ENCODE data around the gene SLC5A11. TPM values are rescaled to one million over a fixed set of nuclear protein-coding genes. Genes with fewer than 3 reads are reported as not detected.

Gene SLC5A11
- total RNA-seq, 4 donors from 2014 or later = not detected

DNA sequence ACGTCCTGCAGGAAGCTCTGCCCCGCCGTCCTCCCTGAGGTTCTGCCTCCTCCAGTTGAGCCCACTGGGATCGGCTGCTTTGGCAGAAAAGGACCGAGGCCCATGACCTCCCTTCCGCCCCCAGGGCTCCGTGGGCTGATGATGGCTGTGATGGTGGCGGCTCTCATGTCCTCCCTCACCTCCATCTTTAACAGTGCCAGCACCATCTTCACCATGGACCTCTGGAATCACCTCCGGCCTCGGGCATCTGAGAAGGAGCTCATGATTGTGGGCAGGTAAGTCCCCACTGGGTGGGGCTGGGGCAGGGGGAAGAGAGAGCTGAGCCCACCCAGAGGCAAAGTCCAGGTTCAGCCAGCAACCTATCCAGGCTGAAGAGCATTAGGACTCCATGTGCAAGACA is 61.1 kb downstream of the SLC5A11 start:
- TF ChIP-seq POLR2A (IDR thresholded peaks at IDR 0.05) = no peak
- TF ChIP-seq, protein P1, sequence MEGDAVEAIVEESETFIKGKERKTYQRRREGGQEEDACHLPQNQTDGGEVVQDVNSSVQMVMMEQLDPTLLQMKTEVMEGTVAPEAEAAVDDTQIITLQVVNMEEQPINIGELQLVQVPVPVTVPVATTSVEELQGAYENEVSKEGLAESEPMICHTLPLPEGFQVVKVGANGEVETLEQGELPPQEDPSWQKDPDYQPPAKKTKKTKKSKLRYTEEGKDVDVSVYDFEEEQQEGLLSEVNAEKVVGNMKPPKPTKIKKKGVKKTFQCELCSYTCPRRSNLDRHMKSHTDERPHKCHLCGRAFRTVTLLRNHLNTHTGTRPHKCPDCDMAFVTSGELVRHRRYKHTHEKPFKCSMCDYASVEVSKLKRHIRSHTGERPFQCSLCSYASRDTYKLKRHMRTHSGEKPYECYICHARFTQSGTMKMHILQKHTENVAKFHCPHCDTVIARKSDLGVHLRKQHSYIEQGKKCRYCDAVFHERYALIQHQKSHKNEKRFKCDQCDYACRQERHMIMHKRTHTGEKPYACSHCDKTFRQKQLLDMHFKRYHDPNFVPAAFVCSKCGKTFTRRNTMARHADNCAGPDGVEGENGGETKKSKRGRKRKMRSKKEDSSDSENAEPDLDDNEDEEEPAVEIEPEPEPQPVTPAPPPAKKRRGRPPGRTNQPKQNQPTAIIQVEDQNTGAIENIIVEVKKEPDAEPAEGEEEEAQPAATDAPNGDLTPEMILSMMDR (IDR thresholded peaks at IDR 0.05) = no peak
- DNase-seq = no peak
- intact Hi-C loops (cut with DNase I; ENCODE audit: low total_unique reads) = no loop called here
- Histone ChIP-seq H3K4me3 (no peak overlapping the region), H3K36me3 (no peaks in the 10 kb centered on the region), H3K9me3 (no peaks in the 10 kb centered on the region), H3K4me1 (no peaks in the 10 kb centered on the region), H3K27ac (no peak overlapping the region), H3K27me3 (no peaks in the 10 kb centered on the region)

DNA sequence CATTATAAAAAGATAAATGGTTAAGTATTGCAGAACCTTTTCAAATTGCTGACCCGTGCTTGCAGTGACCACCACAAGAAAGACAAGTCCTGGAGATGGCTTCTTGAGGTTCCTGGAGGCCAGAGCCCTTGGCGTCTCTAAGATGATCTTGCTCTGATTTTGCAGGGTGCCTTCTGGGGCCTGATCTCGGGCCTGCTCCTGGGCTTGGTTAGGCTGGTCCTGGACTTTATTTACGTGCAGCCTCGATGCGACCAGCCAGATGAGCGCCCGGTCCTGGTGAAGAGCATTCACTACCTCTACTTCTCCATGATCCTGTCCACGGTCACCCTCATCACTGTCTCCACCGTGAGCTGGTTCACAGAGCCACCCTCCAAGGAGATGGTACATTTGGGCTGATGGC is 63.0 kb downstream of the SLC5A11 start:
- H3K4me3 ChIP-seq = no peak overlapping the region
- no peak overlapping the region for H3K27ac ChIP-seq
- intact Hi-C loops (cut with DNase I; ENCODE audit: low total_unique reads) = no loop called here
- H3K4me1 ChIP-seq = no peaks in the 10 kb centered on the region
- no peaks in the 10 kb centered on the region for H3K27me3 ChIP-seq
- H3K9me3 ChIP-seq = no peaks in the 10 kb centered on the region
- DNase-seq = no peak
- no peaks in the 10 kb centered on the region for H3K36me3 ChIP-seq
- TF ChIP-seq POLR2A (IDR thresholded peaks at IDR 0.05) = no peak
- TF ChIP-seq, protein P1 (IDR thresholded peaks at IDR 0.05) = no peak

DNA sequence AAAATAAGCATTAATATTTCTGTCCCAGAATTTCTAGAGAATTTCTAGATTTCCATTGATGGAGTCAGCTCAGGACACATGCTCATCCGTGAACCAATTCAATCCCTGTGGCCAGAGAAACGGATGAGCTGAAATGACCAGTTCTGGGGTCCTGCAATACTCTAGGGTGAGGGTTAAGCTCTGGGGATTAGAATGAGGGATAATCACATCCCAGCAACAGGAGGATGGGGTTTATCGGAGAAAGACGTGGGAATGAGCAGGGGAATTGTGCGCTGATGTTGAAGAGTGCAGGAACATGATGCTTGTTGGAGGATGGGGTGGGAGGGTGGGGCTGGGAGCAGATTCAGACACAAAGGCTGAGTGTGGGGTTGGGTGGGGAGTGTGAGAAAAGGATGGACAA is 64.1 kb downstream of the SLC5A11 start:
- H3K27me3 ChIP-seq = no peaks in the 10 kb centered on the region
- H3K4me1 ChIP-seq = no peaks in the 10 kb centered on the region
- no peak for TF ChIP-seq POLR2A (IDR thresholded peaks at IDR 0.05)
- TF ChIP-seq, protein P1 (IDR thresholded peaks at IDR 0.05) = no peak
- intact Hi-C loops (cut with DNase I; ENCODE audit: low total_unique reads) = no loop called here
- no peak overlapping the region for H3K4me3 ChIP-seq
- H3K27ac ChIP-seq = no peak overlapping the region
- H3K36me3 ChIP-seq = no peaks in the 10 kb centered on the region
- no peak for DNase-seq
- H3K9me3 ChIP-seq = no peaks in the 10 kb centered on the region

DNA sequence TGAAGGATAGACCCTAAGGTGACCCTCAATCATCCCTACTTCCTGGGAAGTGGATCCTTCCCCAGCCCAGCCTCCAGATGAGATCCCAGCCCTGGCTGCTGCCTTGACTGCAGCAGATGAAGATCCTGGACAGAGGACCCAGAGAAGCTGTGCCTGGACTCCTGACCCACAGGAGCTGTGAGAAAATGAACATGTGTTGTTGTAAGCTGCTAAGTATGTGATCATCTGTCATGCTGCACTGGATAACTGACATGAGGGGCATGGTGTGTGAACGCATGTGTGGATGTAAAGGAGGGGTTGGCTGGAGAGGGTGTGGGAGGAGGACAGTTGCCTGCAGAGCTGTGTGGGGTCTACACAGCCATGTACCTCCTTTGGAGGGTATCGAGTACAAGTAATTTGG is 69.3 kb downstream of the SLC5A11 start:
- no peaks in the 10 kb centered on the region for H3K9me3 ChIP-seq
- TF ChIP-seq POLR2A (IDR thresholded peaks at IDR 0.05) = no peak
- TF ChIP-seq, protein P1 (IDR thresholded peaks at IDR 0.05) = no peak
- intact Hi-C loops (cut with DNase I; ENCODE audit: low total_unique reads) = no loop called here
- H3K27me3 ChIP-seq = no peaks in the 10 kb centered on the region
- H3K4me1 ChIP-seq = no peaks in the 10 kb centered on the region
- no peak overlapping the region for H3K4me3 ChIP-seq
- no peak overlapping the region for H3K27ac ChIP-seq
- H3K36me3 ChIP-seq = no peaks in the 10 kb centered on the region
- DNase-seq = no peak

DNA sequence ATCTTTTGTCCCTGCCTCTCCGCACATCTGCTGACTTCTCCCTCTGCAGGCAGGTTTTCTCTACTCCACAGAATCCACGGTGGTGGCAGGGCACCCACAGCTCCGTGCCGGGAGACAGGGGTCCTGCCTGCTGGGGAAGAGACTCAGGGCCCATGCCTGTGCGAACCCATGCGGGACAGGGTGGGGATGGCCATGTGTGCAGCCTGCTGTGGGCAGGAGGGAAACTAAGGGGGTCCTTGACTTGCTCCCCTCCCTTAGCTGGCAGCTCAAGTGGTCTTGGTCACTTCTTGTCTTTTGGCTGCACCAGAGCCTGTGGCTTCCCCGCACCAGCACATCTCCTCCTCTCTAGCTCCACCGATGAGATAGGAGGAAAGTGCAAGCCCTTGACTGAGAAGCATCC is 69.8 kb downstream of the SLC5A11 start:
- TF ChIP-seq, protein P1 (IDR thresholded peaks at IDR 0.05) = no peak
- TF ChIP-seq POLR2A (IDR thresholded peaks at IDR 0.05) = no peak

More for the DNA sequence above, 69.8 kb downstream of the SLC5A11 start:
- Histone ChIP-seq H3K9me3 (no peaks in the 10 kb centered on the region), H3K4me1 (no peaks in the 10 kb centered on the region), H3K36me3 (no peaks in the 10 kb centered on the region), H3K27ac (no peak overlapping the region), H3K4me3 (no peak overlapping the region), H3K27me3 (no peaks in the 10 kb centered on the region)
- intact Hi-C loops (cut with DNase I; ENCODE audit: low total_unique reads) = no loop called here
- no peak for DNase-seq
